ENCODE data around the gene RPLP2. TPM values are rescaled to one million over a fixed set of nuclear protein-coding genes. Genes with fewer than 3 reads are reported as not detected.

Gene RPLP2
- polyA plus RNA-seq, 3 donors = 827 to 976 (median 885) TPM

GRCh38 chr11:846496-847098, 36.8 kb downstream of the RPLP2 start:
- no peak for DNase-seq (ENCODE audit: low read depth in 3 of 3, low spot score in 2 of 3)

GRCh38 chr11:847876-848275, 38.1 kb downstream of the RPLP2 start:
- DNase-seq (ENCODE audit: low read depth in 3 of 3, low spot score in 2 of 3) = no peak

GRCh38 chr11:848380-848931, 38.7 kb downstream of the RPLP2 start:
- no peak for DNase-seq (ENCODE audit: low read depth in 3 of 3, low spot score in 2 of 3)

- no peak for DNase-seq (ENCODE audit: low read depth in 3 of 3, low spot score in 2 of 3)
Observed at GRCh38 chr11:849104-849824, 39.5 kb downstream of the RPLP2 start.

- DNase-seq (ENCODE audit: low read depth in 3 of 3, low spot score in 2 of 3) = no peak
Observed at GRCh38 chr11:849951-850774, 40.4 kb downstream of the RPLP2 start.

- no peak for DNase-seq (ENCODE audit: low read depth in 3 of 3, low spot score in 2 of 3)
Observed at GRCh38 chr11:850775-851763, 41.3 kb downstream of the RPLP2 start.

GRCh38 chr11:852762-853161, 43.0 kb downstream of the RPLP2 start:
- no peak for DNase-seq (ENCODE audit: low read depth in 3 of 3, low spot score in 2 of 3)

- DNase-seq (ENCODE audit: low read depth in 3 of 3, low spot score in 2 of 3) = no peak
Observed at GRCh38 chr11:853682-854448, 44.1 kb downstream of the RPLP2 start.

GRCh38 chr11:854601-855329, 45.0 kb downstream of the RPLP2 start:
- DNase-seq (ENCODE audit: low read depth in 3 of 3, low spot score in 2 of 3) = no peak

- DNase-seq (ENCODE audit: low read depth in 3 of 3, low spot score in 2 of 3) = no peak
Observed at GRCh38 chr11:855330-855674, 45.5 kb downstream of the RPLP2 start.

- no peak for DNase-seq (ENCODE audit: low read depth in 3 of 3, low spot score in 2 of 3)
Observed at GRCh38 chr11:855796-856195, 46.0 kb downstream of the RPLP2 start.

- DNase-seq (ENCODE audit: low read depth in 3 of 3, low spot score in 2 of 3) = no peak
Observed at GRCh38 chr11:856397-856796, 46.6 kb downstream of the RPLP2 start.

GRCh38 chr11:858053-858761, 48.4 kb downstream of the RPLP2 start:
- no peak for DNase-seq (ENCODE audit: low read depth in 3 of 3, low spot score in 2 of 3)

- DNase-seq (ENCODE audit: low read depth in 3 of 3, low spot score in 2 of 3) = no peak
Observed at GRCh38 chr11:858762-859339, 49.1 kb downstream of the RPLP2 start.

GRCh38 chr11:859394-860131, 49.8 kb downstream of the RPLP2 start:
- no peak for DNase-seq (ENCODE audit: low read depth in 3 of 3, low spot score in 2 of 3)

GRCh38 chr11:860234-861104, 50.7 kb downstream of the RPLP2 start:
- no peak for DNase-seq (ENCODE audit: low read depth in 3 of 3, low spot score in 2 of 3)

Data from right renal cortex interstitium (tissue), 3 donors.